ENCODE measurements around the gene ATP5PD. TPM values are rescaled to one million over a fixed set of nuclear protein-coding genes. Genes with fewer than 3 reads are reported as not detected.

ATP5PD gene
- total RNA-seq, 1 donor from 2014 or later, result 239 TPM

DNA sequence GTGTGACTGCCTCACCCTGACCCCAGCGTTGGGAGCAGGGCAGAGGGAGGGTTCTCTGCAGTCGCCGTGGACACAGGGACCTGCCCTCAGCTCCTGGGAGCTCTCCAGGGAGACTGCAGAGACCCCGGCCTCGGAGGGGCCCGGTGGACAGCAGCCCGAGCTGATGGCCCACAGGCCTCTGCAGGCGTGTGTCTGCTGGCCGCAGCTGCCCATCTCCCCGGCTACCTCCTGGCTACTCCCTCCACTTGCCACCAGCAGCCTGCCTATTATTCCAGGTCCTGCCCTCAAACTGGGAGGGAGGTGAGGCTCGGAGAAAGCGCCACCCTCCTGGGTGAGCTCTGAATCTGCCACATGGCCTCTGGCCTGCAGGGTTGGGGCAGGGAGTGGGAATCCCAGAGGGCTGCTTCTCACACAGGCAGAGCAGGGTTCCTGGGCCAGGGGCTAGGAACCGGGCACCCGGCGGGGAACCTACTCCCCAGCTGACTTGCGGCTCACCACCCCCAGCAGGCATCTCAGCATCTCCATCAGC, 48.2 kb upstream of the ATP5PD start:
- H3K4me1 Mint-ChIP-seq (ENCODE audit: low read depth, unreplicated experiment), result peaks cover 21% of the 10 kb centered on the region
- Histone ChIP-seq H3K27me3 (ENCODE audit: insufficient read depth, low read length) (no peaks in the 10 kb centered on the region), H3K79me2 (ENCODE audit: insufficient read depth, low read length) (no peaks in the 10 kb centered on the region), H3K4me3 (ENCODE audit: insufficient read depth, low read depth, low read length) (no peak overlapping the region), H3K9me3 (ENCODE audit: insufficient read depth, low read depth, low read length) (no peaks in the 10 kb centered on the region), H3K9ac (ENCODE audit: low read length) (no peak overlapping the region), H3K4me2 (ENCODE audit: low read length) (no peak overlapping the region), H3K27ac (ENCODE audit: low read depth, low read length) (no peak overlapping the region), H3K4me1 (ENCODE audit: insufficient read depth, low read length) (peaks cover 9% of the 10 kb centered on the region), H3K36me3 (ENCODE audit: insufficient read depth, low read length) (no peaks in the 10 kb centered on the region), H2AFZ (ENCODE audit: low read depth, low read length) (no peak overlapping the region), H4K20me1 (ENCODE audit: insufficient read depth, low read length) (no peaks in the 10 kb centered on the region)
- FAIRE-seq (no peak), DNase-seq (ENCODE audit: low read depth) (no peak)
- no peak overlapping the region for H3K27ac Mint-ChIP-seq (ENCODE audit: unreplicated experiment)
- H3K36me3 Mint-ChIP-seq (ENCODE audit: low read depth, unreplicated experiment), result peaks cover 2% of the 10 kb centered on the region
- TF ChIP-seq EZH2 (IDR thresholded peaks at IDR 0.05; ENCODE audit: insufficient read depth, low read length), result no peak
- TF ChIP-seq, protein P1, sequence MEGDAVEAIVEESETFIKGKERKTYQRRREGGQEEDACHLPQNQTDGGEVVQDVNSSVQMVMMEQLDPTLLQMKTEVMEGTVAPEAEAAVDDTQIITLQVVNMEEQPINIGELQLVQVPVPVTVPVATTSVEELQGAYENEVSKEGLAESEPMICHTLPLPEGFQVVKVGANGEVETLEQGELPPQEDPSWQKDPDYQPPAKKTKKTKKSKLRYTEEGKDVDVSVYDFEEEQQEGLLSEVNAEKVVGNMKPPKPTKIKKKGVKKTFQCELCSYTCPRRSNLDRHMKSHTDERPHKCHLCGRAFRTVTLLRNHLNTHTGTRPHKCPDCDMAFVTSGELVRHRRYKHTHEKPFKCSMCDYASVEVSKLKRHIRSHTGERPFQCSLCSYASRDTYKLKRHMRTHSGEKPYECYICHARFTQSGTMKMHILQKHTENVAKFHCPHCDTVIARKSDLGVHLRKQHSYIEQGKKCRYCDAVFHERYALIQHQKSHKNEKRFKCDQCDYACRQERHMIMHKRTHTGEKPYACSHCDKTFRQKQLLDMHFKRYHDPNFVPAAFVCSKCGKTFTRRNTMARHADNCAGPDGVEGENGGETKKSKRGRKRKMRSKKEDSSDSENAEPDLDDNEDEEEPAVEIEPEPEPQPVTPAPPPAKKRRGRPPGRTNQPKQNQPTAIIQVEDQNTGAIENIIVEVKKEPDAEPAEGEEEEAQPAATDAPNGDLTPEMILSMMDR (IDR thresholded peaks at IDR 0.05; ENCODE audit: insufficient read depth, low read depth, low read length), result no peak
- no peak overlapping the region for H3K4me3 Mint-ChIP-seq (ENCODE audit: unreplicated experiment)
- no peaks in the 10 kb centered on the region for H3K27me3 Mint-ChIP-seq (ENCODE audit: low read depth, unreplicated experiment)
- no peaks in the 10 kb centered on the region for H3K9me3 Mint-ChIP-seq (ENCODE audit: unreplicated experiment)

DNA sequence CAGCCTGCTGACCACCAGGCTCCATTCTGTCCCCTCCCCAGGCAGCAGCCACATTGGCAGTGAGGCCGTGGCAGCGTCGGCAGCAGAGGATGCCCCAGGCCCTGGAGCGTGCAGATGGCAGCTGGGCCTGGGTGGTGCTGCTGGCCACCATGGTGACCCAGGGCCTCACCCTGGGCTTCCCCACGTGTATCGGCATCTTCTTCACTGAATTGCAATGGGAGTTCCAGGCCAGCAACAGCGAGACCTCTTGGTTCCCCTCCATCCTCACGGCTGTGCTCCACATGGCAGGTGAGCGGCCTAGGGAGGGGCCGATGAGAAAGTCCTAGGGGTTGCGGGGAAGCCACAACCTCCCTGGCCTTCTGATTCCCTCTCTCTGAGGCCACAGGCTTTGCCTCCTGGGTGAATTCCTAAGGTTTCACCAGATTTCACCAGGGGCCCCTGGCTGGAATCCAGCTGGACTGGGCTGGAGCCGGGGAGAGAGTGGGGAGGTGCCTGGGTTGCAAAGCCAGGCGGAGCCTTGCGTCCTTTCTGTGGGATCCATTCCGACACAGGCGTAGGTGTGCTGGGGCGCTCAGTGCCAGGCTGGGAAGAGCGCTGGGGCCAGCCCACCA, 46.9 kb upstream of the ATP5PD start:
- Histone ChIP-seq H3K27ac (ENCODE audit: low read depth, low read length) (no peak overlapping the region), H3K79me2 (ENCODE audit: insufficient read depth, low read length) (no peaks in the 10 kb centered on the region), H4K20me1 (ENCODE audit: insufficient read depth, low read length) (no peaks in the 10 kb centered on the region), H3K4me2 (ENCODE audit: low read length) (no peak overlapping the region), H3K36me3 (ENCODE audit: insufficient read depth, low read length) (no peaks in the 10 kb centered on the region), H3K9me3 (ENCODE audit: insufficient read depth, low read depth, low read length) (no peaks in the 10 kb centered on the region), H3K9ac (ENCODE audit: low read length) (no peak overlapping the region), H3K4me1 (ENCODE audit: insufficient read depth, low read length) (peaks cover 15% of the 10 kb centered on the region), H2AFZ (ENCODE audit: low read depth, low read length) (no peak overlapping the region), H3K4me3 (ENCODE audit: insufficient read depth, low read depth, low read length) (no peak overlapping the region), H3K27me3 (ENCODE audit: insufficient read depth, low read length) (no peaks in the 10 kb centered on the region)
- FAIRE-seq, result no peak
- TF ChIP-seq, protein P1 (IDR thresholded peaks at IDR 0.05; ENCODE audit: insufficient read depth, low read depth, low read length), result no peak
- TF ChIP-seq EZH2 (IDR thresholded peaks at IDR 0.05; ENCODE audit: insufficient read depth, low read length), result no peak
- Mint-ChIP-seq H3K4me1 (ENCODE audit: low read depth, unreplicated experiment) (peaks cover 27% of the 10 kb centered on the region), H3K27me3 (ENCODE audit: low read depth, unreplicated experiment) (no peaks in the 10 kb centered on the region), H3K27ac (ENCODE audit: unreplicated experiment) (no peak overlapping the region), H3K9me3 (ENCODE audit: unreplicated experiment) (no peaks in the 10 kb centered on the region), H3K4me3 (ENCODE audit: unreplicated experiment) (no peak overlapping the region), H3K36me3 (ENCODE audit: low read depth, unreplicated experiment) (peaks cover 2% of the 10 kb centered on the region)
- no peak for DNase-seq (ENCODE audit: low read depth)

DNA sequence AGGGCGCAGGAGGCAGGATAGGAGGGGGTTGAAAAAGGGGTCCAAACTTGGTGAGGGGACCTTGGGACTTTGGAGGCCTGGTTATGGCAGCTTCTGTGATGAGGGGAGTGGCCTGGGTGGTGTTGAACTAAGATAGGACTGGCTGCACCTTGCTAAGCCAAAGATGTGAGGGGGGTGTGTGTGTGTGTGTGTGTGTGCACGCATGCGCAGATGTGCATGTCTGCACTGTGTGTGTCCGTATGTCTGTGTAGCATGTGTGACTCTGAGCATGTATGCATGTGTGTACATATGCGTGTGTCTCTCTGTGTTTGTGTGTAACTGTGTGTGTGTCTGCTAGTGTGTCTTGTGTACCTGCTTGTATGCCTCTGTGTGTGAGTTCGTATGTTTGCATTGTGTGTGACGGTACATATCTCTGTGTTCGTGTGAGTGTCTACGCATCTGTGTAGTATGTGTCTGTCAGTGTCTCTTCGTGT, 45.1 kb upstream of the ATP5PD start:
- Histone ChIP-seq H3K9ac (ENCODE audit: low read length) (no peak overlapping the region), H3K9me3 (ENCODE audit: insufficient read depth, low read depth, low read length) (no peaks in the 10 kb centered on the region), H3K4me3 (ENCODE audit: insufficient read depth, low read depth, low read length) (no peak overlapping the region), H2AFZ (ENCODE audit: low read depth, low read length) (no peak overlapping the region), H4K20me1 (ENCODE audit: insufficient read depth, low read length) (no peaks in the 10 kb centered on the region), H3K36me3 (ENCODE audit: insufficient read depth, low read length) (no peaks in the 10 kb centered on the region), H3K27me3 (ENCODE audit: insufficient read depth, low read length) (no peaks in the 10 kb centered on the region), H3K27ac (ENCODE audit: low read depth, low read length) (no peak overlapping the region), H3K4me1 (ENCODE audit: insufficient read depth, low read length) (peaks cover 31% of the 10 kb centered on the region), H3K79me2 (ENCODE audit: insufficient read depth, low read length) (no peaks in the 10 kb centered on the region), H3K4me2 (ENCODE audit: low read length) (no peak overlapping the region)
- no peak for TF ChIP-seq EZH2 (IDR thresholded peaks at IDR 0.05; ENCODE audit: insufficient read depth, low read length)
- TF ChIP-seq, protein P1 (IDR thresholded peaks at IDR 0.05; ENCODE audit: insufficient read depth, low read depth, low read length), result no peak
- no peaks in the 10 kb centered on the region for H3K27me3 Mint-ChIP-seq (ENCODE audit: low read depth, unreplicated experiment)
- no peaks in the 10 kb centered on the region for H3K9me3 Mint-ChIP-seq (ENCODE audit: unreplicated experiment)
- no peak overlapping the region for H3K27ac Mint-ChIP-seq (ENCODE audit: unreplicated experiment)
- FAIRE-seq, result no peak
- H3K36me3 Mint-ChIP-seq (ENCODE audit: low read depth, unreplicated experiment), result no peaks in the 10 kb centered on the region
- no peak overlapping the region for H3K4me3 Mint-ChIP-seq (ENCODE audit: unreplicated experiment)
- H3K4me1 Mint-ChIP-seq (ENCODE audit: low read depth, unreplicated experiment), result peaks cover 30% of the 10 kb centered on the region
- DNase-seq (ENCODE audit: low read depth), result no peak

Measured in astrocyte (in vitro differentiated cells and primary cell).